Activated CD8-positive, alpha-beta memory T cell treated with anti-CD3 and anti-CD28 coated beads, Interleukin-2, amount 50 U/mL, for 1 hour (primary cell): ENCODE data around the gene PET100.

Experiments
- DNase-seq: peaks from one replicate; pipeline ENCODE4 v3.0.0-alpha.2; 2020; ENCODE audit errors: extremely low read depth

PET100 gene, protein sequence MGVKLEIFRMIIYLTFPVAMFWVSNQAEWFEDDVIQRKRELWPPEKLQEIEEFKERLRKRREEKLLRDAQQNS

DNA sequence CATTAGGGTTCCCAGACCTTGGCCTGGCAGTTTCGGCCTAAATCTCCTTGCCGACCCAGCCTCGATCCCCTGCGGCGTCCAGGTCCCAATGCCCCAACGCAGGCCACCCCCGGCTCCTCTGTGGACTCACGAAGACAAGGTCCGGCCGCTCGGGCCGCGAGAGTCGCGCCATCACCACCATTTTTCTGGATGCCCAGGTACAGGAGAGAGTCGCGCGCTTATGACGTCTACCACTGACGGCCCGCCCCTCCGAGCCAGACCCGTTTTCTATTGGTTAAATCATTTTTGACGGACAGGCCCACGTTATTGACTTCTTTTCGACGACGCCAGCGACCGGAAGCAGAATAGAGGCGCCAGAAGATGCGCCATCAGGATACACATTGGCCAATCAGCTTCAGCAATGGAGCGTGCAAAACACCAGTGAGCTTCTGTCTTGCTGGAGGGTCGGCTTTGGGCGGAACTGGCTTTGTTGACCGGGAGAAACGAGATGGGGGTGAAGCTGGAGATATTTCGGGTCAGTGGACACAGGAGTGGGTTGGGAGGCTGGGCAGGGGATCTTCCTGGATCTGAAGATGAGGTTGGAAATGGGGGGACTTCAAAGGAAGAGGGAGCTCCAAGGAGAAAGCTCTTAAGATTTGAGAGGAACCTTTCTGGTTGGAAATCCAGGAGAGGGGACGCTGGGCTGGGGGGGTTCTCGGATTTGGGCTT is at the start of gene PET100, which contains the start of gene XAB2:
Gene PET100 (plus strand): TSS at position 447 of the 708 bp plus-strand sequence. CDS start 41 bp downstream, at position 488.
Gene XAB2 (minus strand): TSS at position 199 of the 708 bp plus-strand sequence. CDS start 18 bp downstream, at position 181.
- DNase-seq, result peak; percentile 92

DNA sequence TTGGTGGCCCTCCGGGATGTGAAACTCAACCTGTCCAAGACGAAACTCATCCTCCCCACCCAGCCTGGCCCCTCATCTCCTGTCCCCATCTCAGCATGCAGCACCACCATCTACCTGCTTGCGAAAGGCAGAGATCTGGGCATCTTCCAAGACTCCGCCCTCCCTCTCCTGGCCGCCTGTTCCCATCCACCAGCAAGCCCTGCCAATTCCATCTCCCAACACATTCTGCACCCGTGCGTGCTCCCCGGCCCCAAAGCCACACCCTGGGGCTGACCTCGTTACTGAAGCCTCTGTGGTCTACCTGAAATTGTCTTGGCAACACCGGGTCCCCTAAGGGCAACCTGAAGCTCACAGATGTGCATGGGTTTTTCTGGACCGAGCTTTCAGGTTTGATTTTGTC is 47.1 kb upstream of the PET100 start:
- DNase-seq, result no peak

DNA sequence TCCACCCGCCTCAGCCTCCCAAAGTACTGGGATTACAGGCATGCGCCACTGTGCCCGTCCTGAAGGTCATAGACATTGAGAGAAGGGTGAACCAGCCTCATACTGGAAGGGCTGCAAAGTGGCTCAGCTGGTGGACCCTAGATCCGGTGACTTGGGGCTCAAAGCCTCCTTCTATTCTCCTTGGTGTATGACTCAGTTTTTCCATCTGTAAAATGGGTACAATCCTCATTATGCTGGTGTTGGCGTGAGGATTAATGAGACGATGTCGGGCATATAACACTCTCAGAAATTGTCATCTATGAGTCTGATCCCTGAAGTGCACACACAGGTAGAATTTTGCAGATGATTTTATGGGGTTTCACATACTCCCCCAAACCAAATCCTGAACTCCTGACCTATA is 39.8 kb upstream of the PET100 start:
- no peak for DNase-seq

DNA sequence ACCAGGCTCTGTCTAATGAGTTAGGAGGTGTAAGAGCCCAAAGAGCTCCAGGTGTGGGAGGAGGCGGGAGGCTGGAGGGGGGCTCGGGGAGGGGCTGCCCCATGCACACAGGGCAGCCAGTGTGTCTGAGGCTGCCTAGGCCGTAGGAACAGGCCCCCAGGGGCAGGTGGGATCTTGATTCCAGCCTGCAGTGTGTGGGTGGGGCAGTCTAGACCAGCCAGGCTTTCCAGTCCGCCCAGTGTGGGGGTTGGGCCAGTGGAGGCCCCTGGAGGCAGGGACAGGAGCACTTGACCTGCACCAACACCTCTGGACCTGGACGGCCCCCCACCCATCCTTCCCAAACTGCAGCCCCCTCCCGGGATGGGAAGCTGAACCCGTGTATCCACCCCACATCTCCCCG is 39.3 kb upstream of the PET100 start:
- no peak for DNase-seq

DNA sequence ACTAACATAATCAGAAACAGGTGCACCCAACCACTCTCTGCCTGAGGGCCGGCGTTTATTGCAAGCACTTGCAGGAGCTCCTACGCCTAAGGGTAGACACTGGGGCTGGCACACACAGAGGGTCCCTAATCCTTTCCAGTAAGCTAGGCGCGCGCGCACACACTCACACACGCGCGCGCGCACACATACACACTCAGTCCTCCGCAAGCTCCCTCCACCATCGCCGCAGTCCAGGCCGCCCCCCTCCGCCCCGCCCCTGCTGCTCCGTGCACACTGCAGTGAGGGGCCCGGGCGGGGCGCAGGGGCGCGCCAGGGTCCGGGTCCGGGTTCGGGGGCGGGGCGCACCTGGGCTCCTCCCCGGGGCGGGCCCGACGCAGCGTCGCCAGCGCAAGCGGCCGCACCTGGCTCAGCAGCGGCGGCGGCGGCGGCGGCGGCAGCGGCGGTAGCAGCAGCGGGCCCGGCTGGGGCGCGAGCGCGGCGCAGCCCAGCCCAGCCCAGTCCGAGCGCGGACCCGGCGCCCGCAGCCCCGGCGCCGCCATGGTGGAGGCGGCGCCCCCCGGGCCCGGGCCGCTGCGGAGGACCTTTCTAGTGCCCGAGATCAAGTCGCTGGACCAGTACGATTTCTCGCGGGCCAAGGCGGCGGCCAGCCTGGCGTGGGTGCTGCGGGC is 34.0 kb upstream of the PET100 start, which contains the start of gene CAMSAP3:
Gene CAMSAP3 (plus strand): TSS at position 398 of the 668 bp plus-strand sequence. CDS start 140 bp downstream, at position 538.
- no peak for DNase-seq

DNA sequence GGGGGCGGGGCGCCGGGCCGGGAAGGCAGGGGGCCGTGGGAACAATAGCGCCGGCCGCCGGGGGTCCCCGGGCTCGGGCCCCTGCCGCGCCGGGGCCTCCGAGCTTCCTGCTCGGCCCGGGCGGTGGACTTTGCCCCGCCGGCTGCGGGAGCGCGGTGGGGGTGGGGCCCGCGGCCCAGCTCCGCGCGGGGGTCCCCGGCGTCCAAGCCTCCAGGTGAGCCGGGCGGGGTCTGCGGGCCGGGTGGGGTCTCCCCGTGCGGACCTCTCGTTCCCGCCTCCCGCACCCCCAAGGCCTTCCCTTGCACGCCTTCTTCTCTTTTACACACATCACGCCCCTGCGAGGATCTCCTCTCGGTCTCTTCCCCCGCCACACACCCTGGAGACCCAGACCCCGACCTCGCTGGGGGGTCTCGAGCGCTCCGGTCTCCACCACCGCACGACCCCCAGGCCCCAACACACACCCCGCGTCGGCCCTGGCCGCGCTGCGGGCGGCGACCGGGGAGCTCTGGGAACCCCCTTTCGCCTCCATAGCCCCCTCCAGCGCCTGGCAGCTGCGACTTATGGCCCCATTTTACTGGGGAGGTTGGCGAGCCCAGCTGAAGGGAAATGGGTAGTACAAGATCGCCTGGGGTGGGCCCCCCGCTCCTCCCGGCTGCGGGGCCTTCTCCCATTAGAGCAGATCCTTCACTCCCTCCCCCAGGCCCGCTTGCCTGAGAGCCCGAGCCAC is 33.2 kb upstream of the PET100 start:
- no peak for DNase-seq

DNA sequence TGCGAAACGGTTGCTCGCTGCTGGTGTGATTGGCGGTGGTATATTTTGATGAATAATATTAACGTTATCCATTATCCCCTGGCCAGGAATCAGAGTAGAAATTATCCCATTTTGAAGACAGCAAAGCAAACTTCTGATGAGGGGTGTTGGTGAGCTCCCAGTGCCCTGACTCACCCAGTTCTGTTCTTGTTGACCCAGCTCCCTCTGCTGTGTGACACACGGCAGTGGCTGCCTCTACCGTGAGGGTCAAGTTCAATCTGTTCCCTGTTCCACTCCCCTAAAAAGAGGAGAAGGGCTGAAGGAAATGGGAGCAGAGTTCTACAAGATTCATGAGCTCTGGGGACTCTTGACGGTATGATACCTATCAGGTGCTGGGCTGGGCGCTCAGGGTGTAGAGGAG is 31.9 kb upstream of the PET100 start:
- DNase-seq, result no peak

DNA sequence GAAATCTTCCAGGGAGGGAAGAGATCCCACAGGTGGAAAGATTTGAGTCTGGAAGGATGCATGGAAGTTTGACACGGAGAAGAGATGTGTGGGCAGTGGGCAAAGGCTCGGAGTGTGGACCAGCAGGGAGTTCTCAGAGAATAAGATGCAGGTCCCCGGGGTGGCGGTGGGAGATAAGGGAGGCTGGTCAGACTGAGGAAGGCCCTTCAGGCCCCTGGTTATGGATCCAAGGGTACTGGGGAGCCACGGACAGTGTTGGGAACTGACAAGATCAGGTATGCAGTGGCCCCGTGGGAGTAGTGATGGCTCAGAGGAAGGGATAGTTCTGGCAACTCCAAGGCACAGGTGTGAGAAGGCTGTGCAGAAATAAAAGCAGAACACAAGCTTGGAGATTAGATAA is 31.4 kb upstream of the PET100 start:
- DNase-seq, result no peak

DNA sequence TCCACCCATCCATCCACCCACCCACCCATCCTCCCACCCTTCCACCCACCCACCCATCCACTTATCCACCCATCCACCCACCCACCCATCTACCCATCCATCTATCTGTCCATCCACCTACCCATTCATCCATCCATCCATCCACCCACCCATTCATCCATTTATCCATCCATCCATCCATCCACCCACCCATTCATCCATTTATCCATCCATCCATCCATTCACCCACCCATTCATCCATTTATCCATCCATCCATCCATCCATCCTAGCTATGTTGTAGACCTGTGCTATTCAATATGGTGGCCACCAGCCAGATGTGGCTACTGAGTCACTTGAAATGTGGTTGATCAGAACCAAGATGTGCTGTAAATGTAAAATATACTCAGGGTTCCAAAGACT is 28.9 kb upstream of the PET100 start:
- no peak for DNase-seq

DNA sequence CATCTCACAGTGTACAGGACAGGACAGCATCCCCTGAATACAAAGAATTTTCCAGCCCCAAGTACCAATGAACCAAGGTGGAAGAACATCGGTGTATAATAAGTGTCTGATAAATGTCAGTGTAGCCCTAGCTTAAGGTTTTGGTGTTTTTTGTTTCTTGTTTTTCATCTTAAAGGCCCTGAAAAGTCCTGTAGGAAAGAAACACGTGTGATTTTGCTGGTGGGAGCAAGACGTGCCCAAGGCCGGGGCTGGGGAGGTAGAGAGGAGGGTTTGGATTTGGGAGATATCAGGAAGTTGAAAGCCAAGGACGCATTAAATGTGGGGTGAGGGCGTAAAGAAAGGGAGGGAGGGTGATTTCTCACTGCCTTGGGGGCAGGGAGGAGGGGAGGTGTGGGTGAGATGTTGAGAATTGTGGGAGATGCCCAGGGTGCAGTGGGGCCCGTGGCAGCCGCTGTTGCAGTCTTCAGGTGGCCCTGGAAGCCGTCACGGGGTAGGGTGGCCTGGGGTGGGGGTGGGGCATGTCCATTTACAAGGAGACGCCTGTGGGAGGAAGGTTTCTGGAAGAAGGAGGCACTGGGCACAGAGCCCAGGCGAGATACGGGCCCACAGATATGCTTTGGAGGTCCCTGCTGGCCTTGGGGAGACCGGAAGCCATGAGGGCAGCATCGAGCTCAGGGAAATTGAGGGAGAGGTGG is 27.2 kb upstream of the PET100 start:
- DNase-seq, result no peak

DNA sequence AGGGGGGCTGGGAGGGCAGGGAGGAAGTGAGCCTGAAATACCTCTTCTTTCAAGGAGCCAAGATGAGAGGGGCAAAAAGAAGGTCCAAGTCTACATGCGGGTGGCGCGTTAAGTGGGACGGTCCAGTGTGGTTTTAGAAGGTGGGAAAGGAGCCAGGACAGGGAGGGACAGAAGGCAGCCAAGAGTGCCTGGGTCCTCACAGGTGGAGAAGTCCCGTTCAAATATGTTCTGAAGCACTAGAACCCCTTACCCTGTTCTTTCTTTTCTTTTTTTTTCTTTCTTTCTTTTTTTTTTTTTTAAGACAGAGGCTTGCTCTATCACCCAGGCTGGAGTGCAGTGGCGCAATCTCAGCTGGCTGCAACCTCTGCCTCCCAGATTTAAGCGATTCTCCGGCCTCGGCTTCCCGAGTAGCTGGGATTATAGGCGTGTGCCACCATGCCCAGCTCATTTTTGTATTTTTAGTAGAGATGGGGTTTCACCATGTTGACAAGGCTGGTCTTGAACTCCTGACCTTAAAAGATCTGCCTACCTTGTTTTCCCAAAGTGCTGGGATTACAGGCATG is 26.6 kb upstream of the PET100 start:
- no peak for DNase-seq

DNA sequence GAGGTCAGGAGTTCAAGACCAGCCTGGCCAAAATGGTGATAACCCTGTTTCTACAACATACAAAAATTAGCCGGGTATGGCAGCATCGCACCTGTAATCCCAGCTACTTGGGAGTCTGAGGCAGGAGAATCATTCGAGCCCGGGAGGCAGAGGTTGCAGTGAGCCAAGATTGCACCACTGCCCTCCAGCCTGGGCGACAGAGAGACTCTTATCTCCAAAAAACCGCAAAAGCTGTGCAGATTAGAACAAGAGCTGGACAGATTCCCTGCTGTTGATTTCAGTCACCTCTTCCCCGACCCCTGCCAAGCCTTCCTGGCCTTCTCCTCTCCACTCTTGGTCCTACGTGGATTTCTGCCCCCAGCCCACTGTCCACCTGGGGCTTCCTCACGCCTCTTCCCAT is 25.7 kb upstream of the PET100 start:
- no peak for DNase-seq

DNA sequence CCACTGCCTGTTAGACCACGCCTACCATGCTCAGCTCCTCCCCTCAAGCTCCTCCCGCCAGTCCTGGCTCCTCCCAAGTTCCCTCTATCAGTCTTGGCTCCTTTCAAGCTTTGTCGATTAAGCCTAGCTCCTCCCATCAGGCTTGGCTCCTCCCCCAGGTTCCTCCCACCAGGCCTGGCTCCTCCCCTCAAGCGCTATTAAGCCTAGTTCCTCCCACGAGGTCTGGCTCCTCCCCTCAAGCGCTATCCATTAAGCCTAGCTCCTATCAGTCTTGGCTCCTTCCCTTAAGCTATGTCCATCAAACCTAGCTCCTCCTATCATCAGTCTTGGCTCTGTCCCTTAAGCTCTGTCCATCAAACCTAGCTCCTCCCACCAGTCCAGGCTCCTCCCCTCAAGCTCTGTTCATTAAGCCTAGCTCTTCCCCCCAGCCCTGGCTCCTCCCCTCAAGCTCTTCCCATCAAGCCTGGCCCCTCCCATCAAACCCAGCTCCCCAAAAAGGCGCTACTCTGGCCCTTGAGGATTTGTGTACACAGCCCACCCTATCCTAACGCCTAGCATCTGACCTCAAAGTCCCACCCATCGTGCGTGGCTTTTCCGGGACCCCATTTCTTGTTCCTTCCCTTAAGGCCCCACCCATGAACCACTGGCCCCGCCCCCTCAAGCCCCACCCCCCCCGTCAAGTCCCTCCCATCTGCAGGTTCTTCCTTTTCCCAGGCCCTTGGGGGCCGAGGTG is 23.9 kb upstream of the PET100 start:
- no peak for DNase-seq

DNA sequence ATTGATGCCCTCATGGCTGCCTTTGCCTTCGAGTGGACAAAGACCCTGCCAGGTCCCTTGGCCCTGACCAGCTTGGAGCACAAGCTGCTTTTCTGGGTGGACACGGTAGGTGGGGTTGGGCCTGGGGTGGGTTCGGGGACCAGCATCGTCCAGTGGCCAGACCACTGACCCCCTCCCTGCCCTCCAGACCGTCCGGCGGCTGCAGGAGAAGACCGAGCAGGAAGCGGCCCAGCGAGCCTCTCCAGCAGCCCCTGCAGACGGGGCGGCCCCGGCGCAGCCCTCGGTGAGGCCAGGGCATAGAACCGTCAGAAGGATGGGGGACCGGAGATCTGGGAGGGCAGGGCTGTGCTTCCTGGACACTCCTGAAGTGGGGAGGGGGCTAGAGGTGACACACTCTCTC is 23.3 kb upstream of the PET100 start:
- DNase-seq, result no peak

DNA sequence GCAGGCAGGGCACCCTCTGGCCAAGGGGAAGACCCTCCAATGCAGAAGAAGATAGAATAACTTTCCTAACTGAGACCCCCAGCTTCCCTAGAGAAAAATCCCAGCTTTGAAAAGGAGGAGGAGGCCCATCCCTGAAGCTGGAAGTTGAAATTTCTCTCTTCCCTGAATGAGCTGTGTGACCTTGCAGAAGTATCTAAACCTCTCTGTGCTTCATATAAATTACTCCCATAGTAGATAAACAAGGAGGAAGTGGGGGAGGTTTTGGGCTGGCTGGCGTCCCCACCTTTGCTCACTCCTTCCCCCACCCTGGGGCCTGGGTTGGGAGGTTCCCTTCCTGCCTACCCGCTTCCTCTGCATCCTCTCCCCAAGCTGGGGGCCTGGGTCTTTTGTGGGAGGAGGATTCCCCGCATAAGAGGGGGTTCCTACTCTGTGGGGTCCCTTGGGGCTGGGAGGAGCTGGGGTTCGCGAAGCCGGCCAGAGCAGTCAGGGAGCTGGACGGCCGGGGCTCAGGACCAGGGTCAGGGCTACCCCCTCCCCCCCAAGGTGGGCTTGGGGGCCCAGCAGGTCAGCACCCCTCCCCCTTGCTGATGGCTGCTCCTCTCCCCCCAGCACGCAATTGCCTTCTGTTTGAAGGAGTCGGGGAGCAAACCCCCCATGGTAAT is 22.2 kb upstream of the PET100 start:
- DNase-seq, result no peak

DNA sequence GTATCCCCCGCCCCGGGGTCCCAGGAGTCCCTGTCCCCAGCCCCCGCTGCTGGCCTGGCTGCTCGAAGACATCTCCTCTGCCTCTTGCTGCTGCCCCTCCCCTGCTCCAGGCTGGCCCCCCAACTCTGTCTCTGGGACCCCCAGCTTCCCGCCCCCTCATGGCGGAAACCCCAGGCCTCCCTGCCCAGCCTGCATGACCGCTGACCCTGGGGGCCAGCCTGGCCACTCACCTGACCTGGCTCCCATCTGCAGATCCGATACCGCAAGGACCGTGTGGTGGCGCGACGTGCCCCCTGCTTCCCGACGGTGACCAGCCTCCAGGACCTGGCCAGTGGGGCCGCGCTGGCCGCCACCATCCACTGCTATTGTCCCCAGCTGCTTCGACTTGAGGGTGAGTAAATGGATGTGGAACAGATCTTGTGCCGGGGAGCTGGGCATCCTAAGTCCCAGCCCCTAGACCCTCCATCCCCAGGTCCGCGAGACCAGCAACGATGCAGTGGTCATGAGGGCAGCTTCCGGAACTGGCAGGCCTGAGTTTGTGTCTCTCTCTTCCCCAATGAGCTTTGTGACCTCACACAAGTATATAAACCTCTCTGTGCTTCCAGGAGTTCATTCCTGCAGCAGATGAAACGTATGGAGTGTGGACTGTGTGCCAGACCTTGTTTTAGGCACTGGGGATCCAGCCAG is 21.6 kb upstream of the PET100 start:
- DNase-seq, result no peak

DNA sequence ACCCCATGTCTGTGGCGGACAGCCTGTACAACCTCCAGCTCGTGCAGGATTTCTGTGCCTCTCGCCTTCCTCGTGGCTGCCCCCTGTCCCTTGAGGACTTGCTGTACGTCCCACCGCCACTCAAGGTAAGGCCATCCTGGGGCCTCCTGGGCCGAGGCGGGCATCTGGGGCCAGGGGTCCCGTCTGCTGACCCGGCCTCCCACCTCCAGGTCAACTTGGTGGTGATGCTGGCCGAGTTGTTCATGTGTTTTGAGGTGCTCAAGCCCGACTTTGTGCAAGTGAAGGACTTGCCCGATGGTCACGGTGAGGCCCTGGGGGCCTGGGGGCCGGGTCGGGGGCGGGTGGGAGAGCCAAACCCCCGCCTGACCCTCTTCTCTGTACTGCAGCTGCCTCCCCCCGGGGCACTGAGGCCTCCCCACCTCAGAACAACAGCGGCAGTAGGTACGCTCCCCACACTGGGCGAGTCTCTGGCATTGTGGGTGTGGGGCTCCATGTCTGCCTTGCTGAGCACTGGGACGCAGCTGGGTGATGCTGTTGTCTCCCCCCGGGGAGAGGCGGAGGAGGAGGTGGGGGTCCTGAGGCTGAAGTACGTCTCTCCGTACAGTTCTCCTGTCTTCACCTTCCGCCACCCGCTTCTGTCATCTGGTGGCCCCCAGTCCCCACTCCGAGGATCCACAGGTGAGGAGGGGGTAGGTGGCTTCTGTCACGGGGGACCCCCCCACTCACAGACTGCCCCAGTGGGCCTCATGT is 18.9 kb upstream of the PET100 start:
- DNase-seq, result no peak

DNA sequence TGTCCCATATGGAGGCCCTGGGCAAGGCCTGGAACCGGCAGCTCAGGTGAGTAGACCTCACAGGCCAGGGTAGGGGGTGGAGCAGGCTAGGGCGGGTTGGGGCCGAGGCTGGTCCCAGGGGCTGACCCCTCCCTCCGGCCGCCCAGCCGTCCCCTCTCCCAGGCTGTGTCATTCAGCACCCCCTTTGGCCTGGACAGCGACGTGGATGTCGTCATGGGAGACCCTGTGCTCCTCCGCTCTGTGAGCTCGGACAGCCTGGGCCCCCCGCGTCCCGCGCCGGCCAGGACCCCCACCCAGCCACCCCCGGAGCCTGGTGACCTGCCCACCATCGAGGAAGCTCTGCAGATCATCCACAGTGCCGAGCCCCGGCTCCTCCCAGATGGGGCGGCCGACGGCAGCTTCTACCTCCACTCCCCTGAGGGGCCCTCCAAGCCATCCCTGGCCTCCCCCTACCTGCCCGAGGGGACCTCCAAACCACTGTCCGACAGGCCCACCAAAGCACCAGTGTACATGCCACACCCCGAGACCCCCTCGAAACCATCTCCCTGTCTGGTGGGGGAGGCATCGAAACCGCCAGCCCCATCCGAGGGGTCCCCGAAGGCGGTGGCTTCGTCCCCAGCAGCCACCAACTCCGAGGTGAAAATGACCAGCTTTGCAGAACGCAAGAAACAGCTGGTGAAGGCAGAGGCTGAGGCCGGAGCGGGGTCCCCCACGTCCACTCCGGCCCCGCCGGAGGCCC is 17.9 kb upstream of the PET100 start:
- DNase-seq, result no peak
